GM18520 (cell line): Measurements from ENCODE around the gene FBXO42.
"Not testable (repeated sequence)": the region's sequence is repeated elsewhere in the genome, so short reads cannot be mapped to it uniquely, and the experiment has no call there.

ENCODE experiments used
- ATAC-seq: cut with Tn5 transposase; IDR thresholded peaks from one replicate; pipeline ENCODE4 v1.9.1; 2021; ENCODE audit not compliant: unreplicated experiment

FBXO42 gene

DNA sequence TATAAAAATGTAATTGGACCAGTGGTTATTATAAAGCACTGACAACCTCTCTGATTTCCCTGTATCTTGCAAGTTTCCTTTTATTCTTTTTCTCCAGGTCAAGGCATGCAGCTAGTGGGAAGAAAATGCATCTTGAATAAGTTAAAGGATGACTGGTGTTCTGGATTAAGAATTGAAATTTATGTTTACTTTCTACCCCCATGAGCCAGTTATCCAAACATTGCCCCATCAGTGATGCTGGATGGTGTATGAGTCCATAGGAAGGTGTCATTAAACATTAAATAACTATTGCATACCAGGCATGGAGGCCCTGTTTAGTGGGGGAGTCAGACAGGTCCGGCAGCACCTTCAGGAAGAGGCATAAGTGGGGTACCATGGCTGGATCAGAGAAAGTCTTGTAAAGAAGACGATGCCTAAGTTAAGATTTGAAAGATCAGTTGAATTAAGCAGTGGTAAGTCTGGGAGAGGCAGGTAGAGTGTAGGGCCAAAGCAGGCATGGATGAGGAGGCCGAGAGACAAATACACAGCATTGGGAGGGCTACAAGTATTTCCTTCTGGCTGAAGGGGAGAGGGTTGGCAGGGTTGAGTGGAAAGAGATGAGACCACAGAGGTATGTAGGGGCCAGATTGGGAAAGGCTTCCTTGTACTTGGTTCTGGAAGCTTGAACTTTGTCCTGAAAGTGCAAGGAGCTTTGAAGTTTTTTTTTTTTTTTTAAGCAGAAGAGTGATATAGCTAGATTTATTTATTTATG lies 20.4 kb upstream of the FBXO42 start:
- no peak for ATAC-seq

DNA sequence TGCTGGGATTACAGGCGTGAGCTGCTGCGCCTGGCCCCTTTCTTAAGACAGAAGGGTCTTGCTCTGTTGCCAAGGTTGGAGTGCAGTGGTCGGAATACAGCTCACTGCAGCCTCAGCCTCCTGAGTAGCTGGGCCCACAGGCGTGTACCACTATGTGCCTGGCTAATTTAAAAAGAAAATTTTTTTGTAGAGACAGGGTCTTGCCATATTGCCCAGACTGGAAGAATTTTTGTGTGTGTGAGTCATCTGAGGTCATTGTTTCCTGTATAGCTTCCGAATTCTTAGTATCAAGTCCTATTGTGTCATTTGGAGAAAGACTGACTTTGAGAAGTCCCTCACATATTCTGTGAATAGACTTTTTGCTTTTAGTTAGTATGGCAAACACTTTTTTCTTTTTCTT lies 19.4 kb upstream of the FBXO42 start:
- ATAC-seq: no peak

DNA sequence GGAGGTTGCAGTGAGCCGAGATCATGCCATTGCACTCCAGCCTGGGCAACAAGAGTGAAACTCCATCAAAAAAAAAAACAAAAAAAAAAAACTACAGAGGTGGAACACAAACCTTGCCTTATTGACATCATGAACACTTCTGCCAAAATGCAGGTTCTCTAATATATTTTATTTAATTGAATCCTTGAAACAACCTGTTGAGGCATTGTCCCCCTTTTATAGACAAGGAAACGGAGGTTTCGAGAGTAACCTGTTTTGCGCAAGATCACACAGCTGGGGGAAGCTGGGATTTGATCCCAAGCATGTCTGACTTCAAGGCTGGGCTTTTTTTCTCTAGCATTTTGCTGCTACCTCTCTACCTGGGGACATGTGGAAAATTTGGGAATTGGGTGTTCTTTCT lies 17.5 kb upstream of the FBXO42 start:
- ATAC-seq: no peak

DNA sequence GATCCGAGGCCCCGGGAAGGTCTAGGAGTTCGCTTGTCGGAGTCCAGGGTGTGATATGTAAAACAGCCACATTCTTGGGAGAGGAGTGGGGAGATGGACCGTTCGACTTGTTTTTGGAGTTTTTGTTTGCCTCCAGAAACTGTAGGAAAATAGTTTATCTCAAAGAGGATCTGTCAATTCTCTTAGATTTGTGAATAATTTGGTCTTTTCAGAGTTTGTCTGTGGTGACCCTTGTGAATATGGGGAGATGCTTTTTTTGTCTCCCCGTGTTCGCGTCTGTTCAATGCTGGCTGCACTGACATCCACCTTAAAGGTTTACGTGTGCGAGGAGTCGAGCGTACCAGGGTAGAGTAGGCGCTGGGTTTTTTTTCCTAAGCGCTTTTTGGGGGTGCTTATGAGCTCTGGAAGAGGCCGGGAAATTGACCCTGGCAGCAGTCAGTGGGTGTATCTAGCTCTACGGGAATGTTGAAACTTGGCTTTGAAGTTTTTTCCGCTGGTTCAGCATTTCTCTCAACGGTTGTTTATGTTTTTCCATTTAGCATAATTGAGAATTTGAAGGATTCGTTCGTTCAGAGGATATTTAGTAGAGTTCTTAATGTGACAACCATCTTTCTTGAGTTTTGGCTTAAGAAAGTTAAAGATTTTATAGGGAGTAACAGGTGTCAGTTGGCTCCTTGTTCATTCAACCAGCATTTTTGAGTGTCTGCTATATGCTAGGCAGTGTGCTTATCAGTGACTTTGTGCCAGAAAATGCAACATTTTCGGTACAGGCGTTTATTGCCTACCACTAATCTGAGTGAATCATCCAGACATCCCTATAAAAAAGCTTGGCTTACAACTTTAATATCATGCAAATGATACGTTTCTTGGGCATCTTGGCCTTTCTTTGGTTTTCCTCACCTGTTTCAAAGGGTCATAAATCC lies 15.9 kb upstream of the FBXO42 start:
- no peak for ATAC-seq

DNA sequence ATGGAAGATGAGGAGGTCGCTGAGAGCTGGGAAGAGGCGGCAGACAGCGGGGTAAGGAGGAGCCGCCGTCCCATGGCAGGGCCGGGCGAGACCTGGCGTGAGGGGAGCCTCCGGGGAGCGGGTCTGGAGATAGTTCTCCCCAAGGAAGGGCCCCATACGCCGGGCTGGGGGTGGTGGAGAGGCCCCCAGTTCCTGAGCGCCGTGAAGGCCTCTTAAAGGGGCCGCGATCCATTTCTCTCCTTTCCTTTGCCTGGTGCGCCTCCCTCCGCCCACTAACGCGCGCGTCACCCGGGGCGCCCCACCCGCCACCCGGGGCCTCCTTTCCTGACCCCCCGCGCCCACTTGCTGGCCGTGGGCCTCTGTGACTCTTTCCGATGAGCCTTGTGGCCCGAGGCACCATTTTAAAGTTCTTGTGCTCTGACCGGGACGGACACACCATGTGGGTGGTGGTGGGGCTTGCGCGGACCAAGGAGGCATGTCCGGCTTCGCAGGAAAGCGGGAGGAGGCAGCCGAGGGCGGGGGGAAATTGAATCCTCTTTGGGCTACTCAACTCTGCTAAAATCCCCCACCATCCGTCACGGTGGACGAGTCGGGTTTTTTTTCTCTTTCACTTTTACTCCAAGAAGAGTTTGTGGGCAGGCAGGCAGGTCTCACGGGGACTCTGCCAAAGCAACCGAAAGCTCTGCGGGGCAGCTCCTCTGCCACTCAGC lies 15.1 kb upstream of the FBXO42 start:
- ATAC-seq: peak; percentile 38

DNA sequence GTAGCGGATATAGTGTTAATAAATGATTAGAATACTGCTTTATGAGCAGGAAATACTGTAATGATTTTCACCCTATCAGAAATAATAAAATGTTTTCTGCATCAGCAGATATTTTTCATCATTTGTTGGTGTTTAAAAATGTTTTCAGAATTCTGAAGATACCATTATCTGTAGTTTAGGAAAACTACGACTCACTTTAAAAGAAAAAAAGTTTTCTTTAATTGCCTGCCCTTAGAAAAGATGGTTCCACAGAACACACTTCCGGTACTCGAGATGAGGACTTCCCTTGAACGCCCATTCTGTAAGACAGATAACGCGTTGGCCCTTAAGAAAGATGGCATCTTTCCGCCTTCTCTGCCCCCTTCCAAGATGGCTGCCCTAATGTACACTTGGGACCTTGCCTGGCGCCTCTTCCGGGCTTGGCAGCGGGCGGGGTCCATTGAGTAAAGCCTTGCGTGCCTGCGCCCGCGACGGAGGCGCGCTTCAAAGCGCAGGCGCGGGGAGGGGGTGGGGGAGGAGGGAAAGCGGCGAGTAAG lies 14.5 kb upstream of the FBXO42 start, which contains the start of gene SZRD1:
TSS of gene SZRD1 (plus strand) at position 521 of the 536 bp plus-strand sequence. CDS start 16 bp downstream, outside the sequence.
- peak; percentile 66 for ATAC-seq

DNA sequence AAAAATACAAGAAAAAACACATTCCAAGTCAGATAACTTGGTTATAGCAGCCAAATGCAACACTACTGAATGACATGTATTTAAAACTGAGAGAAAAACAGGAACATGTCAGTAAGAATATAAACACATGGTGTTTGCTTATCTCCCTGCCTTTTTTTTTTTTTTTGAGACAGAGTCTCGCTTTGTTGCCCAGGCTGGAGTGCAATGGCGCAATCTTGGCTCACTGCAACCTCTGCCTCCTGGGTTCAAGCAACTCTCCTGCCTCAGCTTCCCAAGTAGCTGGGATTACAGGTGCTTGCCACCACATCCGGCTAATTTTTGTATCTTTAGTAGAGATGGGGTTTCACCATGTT lies 12.8 kb upstream of the FBXO42 start:
- not testable (repeated sequence) for ATAC-seq

DNA sequence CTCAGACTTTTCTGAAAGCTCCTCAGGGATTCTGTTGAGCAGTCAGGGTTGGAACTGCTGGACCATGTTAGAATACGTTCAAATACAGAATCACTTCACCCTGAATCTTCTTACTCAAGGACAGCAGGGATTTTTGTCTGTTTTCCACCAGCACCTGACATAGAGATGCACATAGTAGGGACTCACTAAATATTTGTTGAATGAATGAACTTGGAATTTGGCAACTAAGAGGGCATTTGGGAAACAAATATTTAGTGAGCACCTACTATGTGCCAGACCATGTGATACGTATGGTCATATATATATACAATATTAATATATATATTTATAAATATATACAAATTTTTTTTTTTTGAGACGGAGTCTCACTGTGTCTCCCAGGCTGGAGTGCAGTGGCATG lies 4.6 kb upstream of the FBXO42 start:
- no peak for ATAC-seq

DNA sequence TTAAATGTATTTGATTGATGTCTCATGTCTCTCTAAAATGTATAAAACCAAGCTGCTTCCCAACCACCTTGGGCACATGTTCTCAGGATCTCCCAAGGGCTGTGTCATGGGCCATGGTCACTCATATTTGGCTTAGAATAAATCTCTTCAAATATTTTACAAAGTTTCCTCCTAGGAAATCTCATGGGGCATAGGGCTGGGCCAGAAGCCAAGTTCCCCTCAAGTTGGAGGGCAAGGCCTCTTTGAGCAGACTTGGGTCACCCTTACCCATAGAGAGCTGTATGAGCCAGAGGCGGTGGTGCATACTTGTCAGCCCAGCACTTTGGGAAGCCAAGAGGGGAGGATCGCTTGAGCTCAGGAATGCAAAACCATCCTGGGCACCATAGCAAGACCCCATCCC lies 2.3 kb upstream of the FBXO42 start:
- no peak for ATAC-seq

DNA sequence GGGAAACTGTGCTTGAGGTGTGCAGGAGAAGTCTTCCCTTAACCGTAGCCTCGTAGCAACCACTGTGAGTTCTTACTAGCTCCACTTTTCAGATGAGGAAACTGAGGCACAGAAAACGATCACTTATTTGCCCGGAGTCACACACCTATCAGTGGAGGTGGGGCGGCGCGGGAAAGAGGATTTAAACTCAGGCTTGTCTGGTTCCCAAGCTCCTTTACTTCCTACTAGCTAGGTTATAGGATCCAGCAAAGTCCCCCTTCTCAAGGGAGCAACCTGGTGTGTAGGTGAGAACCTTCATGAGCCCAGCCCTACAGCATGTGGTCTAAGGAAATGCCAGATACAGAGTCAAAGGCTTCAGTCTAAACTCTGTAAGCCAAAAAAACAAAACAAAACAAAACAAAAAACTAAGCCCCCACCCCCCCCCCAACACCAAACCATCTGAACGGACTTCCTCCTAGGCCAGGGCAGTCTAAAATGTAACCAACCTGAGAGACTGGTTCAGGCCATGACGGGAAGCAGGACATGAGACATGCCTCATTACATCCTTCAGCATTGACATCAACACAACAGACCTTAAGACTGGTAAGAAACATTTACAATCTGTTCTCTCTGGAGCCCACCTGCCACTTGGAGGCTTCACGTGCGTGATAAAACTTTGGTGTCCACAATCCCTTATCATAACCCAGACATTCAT lies 709 bp upstream of the FBXO42 start:
- no peak for ATAC-seq

DNA sequence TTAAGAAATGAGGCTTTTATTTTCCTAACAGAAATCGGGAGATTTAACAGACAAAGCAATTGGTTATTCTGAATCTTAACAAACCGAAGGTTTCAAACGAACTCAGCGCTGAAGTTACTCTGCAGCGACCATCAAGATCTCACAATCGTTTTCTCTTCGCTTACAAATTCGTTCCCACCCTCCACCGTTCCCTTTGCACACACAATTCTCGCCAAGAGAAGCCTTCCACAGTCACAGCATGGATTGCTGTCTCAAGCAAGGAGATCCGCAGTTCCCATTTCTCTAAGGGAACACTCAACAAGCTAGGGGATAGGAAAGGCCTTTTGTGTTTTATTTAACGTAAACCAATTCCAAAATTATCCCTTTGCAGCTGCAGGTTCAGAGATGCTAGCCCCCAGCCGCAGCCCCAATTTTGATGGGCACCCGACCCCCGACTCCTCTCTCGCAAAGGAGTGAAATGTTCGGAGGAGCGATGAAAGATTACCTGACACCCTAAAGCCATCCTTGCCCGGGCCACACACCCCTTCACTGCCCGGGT lies 755 bp downstream of the FBXO42 start:
- no peak for ATAC-seq

DNA sequence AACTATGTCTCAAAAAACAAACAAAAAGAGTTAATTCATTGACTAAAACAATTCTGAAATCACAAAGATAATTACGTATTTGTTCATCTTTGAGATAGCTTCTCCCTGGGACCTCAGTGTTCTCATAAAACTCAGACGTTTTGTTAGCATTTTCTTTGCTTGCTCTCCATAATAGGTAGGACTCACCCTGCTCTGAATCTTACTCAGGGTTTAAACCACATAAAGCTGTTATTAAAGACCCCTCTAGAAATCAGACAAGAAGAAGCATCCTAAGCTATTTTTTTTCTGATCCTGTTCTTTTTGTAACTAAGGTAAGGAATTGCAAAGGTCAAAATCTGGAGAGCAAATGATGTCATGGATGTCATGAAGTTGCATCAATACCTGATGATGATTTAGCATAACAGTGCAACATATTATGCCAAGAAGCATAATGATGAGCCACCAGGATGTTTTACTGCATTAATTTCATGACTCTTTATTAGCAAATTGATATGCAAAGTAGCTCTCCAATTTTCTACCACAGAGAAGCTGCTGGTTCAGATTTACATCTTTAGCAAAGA lies 2.4 kb downstream of the FBXO42 start:
- ATAC-seq: no peak

DNA sequence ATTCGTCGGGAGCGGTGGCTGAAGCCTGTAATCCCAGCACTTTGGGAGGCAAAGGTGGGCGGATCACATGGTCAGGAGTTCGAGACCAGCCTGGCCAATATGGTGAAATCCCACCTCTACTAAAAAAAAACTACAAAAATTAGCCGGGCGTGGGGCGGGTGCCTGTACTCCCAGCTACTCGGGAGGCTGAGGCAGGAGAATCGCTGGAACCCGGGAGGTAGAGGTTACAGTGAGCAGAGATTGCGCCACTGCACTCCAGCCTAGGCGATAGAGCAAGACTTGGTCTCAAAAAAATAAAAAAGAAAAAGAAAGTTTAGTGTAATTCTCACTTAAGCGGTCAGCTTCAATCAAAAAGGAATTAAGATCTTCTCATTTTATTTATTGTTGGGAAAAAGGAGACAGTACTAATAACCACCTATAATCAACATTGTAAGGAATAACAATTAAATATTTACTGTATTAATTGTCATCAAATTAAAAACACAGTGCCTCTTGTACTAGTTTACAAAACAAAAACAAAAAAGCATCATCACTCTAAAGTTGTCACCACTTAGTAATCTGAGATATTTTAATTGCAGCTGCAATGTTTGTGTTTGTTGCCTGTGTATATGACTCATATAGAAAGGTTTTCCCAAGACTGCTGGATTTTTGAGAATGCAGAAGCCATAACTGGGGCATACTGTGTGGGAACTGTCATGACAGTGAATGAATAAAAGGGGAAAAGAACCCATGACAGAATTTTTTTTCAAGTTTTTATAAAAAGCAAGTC lies 3.7 kb downstream of the FBXO42 start:
- ATAC-seq: no peak

DNA sequence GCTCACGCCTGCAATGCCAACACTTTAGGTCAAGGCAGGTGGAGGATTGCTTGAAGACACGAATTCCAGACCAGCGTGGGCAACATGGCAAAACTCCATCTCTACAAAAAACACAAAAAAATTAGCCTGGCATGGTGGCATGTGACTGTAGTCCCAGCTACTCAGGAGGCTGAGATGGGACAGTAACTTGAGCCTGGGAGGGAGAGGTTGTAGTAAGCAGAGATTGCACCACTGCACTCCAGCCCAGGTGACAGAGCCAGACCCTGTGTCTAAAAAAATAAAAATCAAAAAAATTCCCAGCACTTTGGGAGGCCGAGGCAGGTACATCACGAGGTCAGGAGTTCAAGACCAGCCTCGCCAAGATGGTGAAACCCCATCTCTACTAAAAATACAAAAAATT lies 9.0 kb downstream of the FBXO42 start:
- not testable (repeated sequence) for ATAC-seq

DNA sequence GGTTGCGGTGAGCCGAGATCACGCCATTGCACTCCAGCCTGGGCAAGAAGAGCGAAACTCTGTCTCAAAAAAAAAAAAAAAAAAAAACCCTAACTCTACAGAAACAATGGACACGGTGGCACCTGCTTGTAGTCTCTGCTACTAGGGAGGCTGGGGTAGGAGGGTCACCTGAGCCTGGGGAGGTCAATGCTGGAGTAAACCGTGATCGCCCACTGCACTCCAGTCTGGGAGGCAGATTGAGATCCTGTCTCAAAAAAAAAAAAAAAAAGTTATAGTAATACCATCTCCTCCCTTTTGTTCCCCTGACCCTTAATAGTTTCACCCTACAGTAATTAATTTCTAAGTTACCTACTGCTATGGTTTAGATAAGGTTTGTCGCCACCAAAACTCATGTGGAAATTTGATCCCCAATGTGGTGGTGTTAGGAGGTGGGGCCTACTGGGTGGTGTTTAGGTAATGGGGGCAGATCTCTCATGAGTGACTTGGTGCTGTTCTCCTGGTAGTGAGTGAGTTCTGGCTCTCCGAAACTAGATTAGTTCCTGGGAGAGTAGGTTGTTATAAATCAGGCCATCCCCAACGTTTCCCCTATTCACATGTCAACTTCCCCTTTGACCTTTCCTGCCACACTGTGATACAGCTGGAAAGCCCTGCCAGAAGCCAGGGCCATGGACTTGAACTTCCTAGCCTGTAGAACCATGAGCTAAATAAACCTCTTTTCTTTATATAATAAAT lies 9.8 kb downstream of the FBXO42 start:
- no peak for ATAC-seq

DNA sequence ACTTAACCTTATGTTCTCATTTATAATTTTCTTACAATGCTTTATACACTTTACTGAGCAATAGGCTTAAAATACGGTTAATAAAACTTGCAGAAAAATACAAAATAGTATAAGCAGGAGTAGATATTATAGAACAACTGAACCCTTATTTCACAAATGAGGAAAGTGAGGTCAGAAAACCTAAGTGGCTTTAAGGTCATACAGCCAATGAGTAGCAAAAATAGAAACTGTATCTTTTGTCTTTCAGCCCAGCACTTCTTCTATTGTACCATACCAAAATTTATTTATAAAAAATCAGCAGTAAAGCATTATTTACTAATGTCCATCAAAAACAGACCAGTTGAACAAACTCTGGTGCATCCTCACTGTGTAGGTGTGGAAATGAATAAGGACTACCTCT lies 11.6 kb downstream of the FBXO42 start:
- no peak for ATAC-seq

DNA sequence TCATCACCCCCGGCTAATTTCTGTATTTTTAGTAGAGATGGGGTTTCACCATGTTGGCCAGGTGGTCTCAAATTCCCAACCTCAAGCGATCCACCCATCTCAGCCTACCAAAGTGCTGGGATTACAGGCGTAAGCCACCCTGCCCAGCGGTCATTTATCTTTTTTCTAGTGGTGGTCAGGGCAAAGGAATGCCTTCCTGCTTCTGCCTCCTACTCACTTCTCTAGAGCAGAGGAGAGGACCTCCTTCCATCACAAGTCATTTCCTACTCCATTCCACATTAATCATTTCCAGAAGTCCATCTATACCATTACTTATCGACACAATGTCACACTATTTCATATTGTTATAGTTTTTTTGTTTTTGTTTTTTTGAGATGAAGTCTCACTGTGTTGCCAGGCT lies 13.3 kb downstream of the FBXO42 start:
- ATAC-seq: no peak

DNA sequence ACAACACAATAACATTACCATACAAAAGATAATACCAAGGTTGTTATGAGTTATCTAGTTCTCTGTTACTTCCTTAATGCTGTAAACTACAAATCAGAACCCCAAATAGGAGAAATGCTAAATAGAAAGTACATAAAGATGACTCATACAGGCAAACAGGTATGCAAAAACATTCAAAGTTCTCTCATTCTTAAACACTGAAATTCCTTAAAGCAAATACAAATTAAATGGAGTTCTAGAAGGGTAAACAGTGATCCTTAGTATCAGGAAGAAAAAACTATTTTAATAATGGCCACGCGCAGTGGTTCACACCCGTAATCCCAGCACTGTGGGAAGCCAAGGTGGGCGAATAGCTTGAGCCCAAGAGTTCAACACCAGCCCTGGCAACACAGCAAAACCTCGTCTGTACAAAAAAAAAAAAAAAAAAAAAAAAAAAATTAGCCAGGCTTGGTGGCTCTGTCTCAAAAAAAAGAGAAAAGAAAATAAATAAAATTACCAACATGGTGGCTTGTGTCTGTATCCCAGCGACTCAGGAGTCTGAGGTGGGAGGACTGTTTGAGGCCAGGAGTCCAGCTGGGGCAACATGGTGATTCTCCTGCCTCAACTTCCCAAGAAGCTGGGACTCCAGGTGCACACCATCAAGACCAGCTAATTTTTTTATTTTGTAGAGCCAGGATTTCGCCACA lies 17.5 kb downstream of the FBXO42 start:
- no peak for ATAC-seq
